IMR-90 (cell line): Measurements from ENCODE around the gene TRAPPC10. TPM values are rescaled to one million over a fixed set of nuclear protein-coding genes. Genes with fewer than 3 reads are reported as not detected.

Experiments
- ATAC-seq: fragments of 200-7000 bp; cut with Tn5 transposase; 2 replicates; pipeline ENCODE4 v1.9.1; 2020; ENCODE audit warnings: low read depth, mild to moderate bottlenecking, moderate library complexity
- BruUV-seq: library from RNA; stranded (reverse); fragments of 400-500 nt; replicated peaks from 2 replicates; lab custom pipeline; 2021; lab: Mats Ljungman, UMichigan
- CTCF ChIA-PET: fragments of 300-600 bp; formaldehyde crosslinking; extraction: SDS; loops from one replicate; lab custom pipeline; 2021; ENCODE audit warnings: antibody characterized with exemption; lab: Yijun Ruan, JAX
- POLR2A ChIA-PET: fragments of 300-600 bp; sonication (Branson Sonifier 250); formaldehyde crosslinking; loops from one replicate; lab custom pipeline; 2022; ENCODE audit warnings: antibody characterized with exemption; ENCODE audit not compliant: unreplicated experiment; lab: Charles Lee
- DNase-seq: peaks from one replicate; pipeline ENCODE4 v3.0.0; 2013
- H2AFZ ChIP-seq: replicated peaks from 2 replicates; pipeline ENCODE3; 2013; ENCODE audit warnings: low read length, mild to moderate bottlenecking; ENCODE audit not compliant: poor library complexity
- H2AK5ac ChIP-seq: 2 replicates; pipeline ENCODE4 v1.6.1; 2013; ENCODE audit warnings: low read depth, low read length, inconsistent platforms
- H2AK9ac ChIP-seq: replicated peaks from 2 replicates; pipeline ENCODE3; 2013; ENCODE audit warnings: mild to moderate bottlenecking, low read depth, low read length, moderate library complexity; ENCODE audit not compliant: poor library complexity
- H2BK120ac ChIP-seq: 2 replicates; pipeline ENCODE4 v1.6.1; 2013; ENCODE audit warnings: low read depth, low read length, inconsistent platforms
- H2BK15ac ChIP-seq: 3 replicates; pipeline ENCODE4 v1.6.1; 2013; ENCODE audit warnings: low read depth, low read length, inconsistent platforms
- H2BK20ac ChIP-seq: 2 replicates; pipeline ENCODE4 v1.6.1; 2013; ENCODE audit warnings: low read depth, mild to moderate bottlenecking, inconsistent platforms, low read length, moderate library complexity
- H2BK5ac ChIP-seq: 2 replicates; pipeline ENCODE4 v1.6.1; 2013; ENCODE audit warnings: mild to moderate bottlenecking, low read depth, low read length, inconsistent platforms; ENCODE audit not compliant: poor library complexity, severe bottlenecking
- H3K14ac ChIP-seq: replicated peaks from 2 replicates; pipeline ENCODE4 v1.6.1; 2013; ENCODE audit warnings: low read depth, low read length, inconsistent platforms
- H3K18ac ChIP-seq: 2 replicates; pipeline ENCODE4 v1.6.1; 2013; ENCODE audit warnings: low read depth, low read length, control low read depth
- H3K23ac ChIP-seq: 2 replicates; pipeline ENCODE4 v1.6.1; 2013; ENCODE audit warnings: low read depth, low read length, inconsistent platforms
- H3K27ac ChIP-seq: 2 replicates; pipeline ENCODE4 v1.5.1; 2013; ENCODE audit warnings: mild to moderate bottlenecking, control low read depth, low read length; ENCODE audit not compliant: insufficient read depth
- H3K27me3 ChIP-seq: 2 replicates; pipeline ENCODE4 v1.6.1; 2013; ENCODE audit warnings: low read length; ENCODE audit not compliant: control insufficient read depth, insufficient read depth
- H3K36me3 ChIP-seq: 2 replicates; pipeline ENCODE4 v1.6.1; 2013; ENCODE audit warnings: low read length, mixed read lengths; ENCODE audit not compliant: control insufficient read depth, insufficient read depth
- H3K4ac ChIP-seq: 2 replicates; pipeline ENCODE4 v1.6.1; 2013; ENCODE audit warnings: low read depth, low read length, inconsistent platforms
- H3K4me1 ChIP-seq: 2 replicates; pipeline ENCODE4 v1.6.1; 2013; ENCODE audit warnings: low read length, mixed read lengths; ENCODE audit not compliant: control insufficient read depth, insufficient read depth
- H3K4me2 ChIP-seq: 2 replicates; pipeline ENCODE4 v1.6.1; 2013; ENCODE audit warnings: low read depth, mild to moderate bottlenecking, control low read depth, low read length, moderate library complexity
- H3K4me3 ChIP-seq: 2 replicates; pipeline ENCODE4 v1.5.1; 2013; ENCODE audit warnings: low read depth, mild to moderate bottlenecking, control low read depth, low read length, moderate library complexity; ENCODE audit not compliant: insufficient read depth
- H3K56ac ChIP-seq: 2 replicates; pipeline ENCODE4 v1.6.1; 2013; ENCODE audit warnings: low read length, inconsistent platforms; ENCODE audit not compliant: insufficient read depth; ENCODE audit errors: extremely low read depth
- H3K79me1 ChIP-seq, 2 experiments: 2 replicates each; pipeline ENCODE4 v1.6.1; 2013; ENCODE audit warnings: low read length in 2 of 2, inconsistent platforms in 1 of 2, low read depth in 1 of 2
- H3K9ac ChIP-seq: 2 replicates; pipeline ENCODE4 v1.6.1; 2013; ENCODE audit warnings: low read depth, low read length, control low read depth
- H3K9me1 ChIP-seq: 2 replicates; pipeline ENCODE4 v1.6.1; 2013; ENCODE audit warnings: low read length, inconsistent platforms; ENCODE audit not compliant: insufficient read depth
- H3K9me3 ChIP-seq: 2 replicates; pipeline ENCODE4 v1.6.1; 2013; ENCODE audit warnings: low read length; ENCODE audit not compliant: control insufficient read depth, insufficient read depth
- H4K20me1 ChIP-seq: 2 replicates; pipeline ENCODE4 v1.6.1; 2013; ENCODE audit warnings: low read length, inconsistent platforms; ENCODE audit not compliant: insufficient read depth
- H4K5ac ChIP-seq: 2 replicates; pipeline ENCODE4 v1.6.1; 2013; ENCODE audit warnings: mild to moderate bottlenecking, low read depth, low read length, control low read depth
- H4K8ac ChIP-seq, 2 experiments: 2 replicates each; pipeline ENCODE4 v1.6.1; 2013; ENCODE audit warnings: low read depth in 2 of 2, low read length in 2 of 2, control low read depth in 1 of 2, inconsistent platforms in 1 of 2
- H4K91ac ChIP-seq: 2 replicates; pipeline ENCODE4 v1.6.1; 2013; ENCODE audit warnings: low read depth, low read length, inconsistent platforms; ENCODE audit not compliant: insufficient read depth
- FOS ChIP-seq: fragments of 150-350 bp; IDR thresholded peaks from 2 replicates; pipeline ENCODE4 v1.6.1; 2016; ENCODE audit warnings: low read depth, low read length
- MAZ ChIP-seq: IDR thresholded peaks from 2 replicates; pipeline ENCODE4 v1.6.1; 2012; ENCODE audit warnings: low read depth, mild to moderate bottlenecking, low read length, improper control_type of control experiment, moderate library complexity, borderline replicate concordance
- NFE2L2 ChIP-seq: fragments of 150-350 bp; IDR thresholded peaks from 2 replicates; pipeline ENCODE4 v1.6.1; 2016; ENCODE audit warnings: low read depth, mild to moderate bottlenecking, low read length
- RFX5 ChIP-seq: IDR thresholded peaks from 2 replicates; pipeline ENCODE4 v1.8.0; 2012; ENCODE audit warnings: low read depth, mild to moderate bottlenecking, low read length, moderate library complexity
- WGBS, 2 experiments: methylation state at CpG; one replicate each; pipeline versions ENCODE4 v1.1.5 to v1.1.7; 2013; ENCODE audit warnings: missing lambda C conversion rate in 2 of 2; ENCODE audit not compliant: insufficient read length in 1 of 2; ENCODE audit errors: extremely low coverage in 2 of 2; 5-methylcytosine and 5-hydroxymethylcytosine counted together
- dilution Hi-C: fragments of 300-500 bp; cut with HindIII; formaldehyde crosslinking; loops from one replicate; pipeline ENCODE4 v1.14.3; 2018; ENCODE audit warnings: low sequenced_read_pairs; ENCODE audit not compliant: unreplicated experiment
- in situ Hi-C: fragments of 300-500 bp; cut with MboI; formaldehyde crosslinking; loops from 3 replicates; pipeline ENCODE4 v1.14.3; 2019; ENCODE audit warnings: low sequenced_read_pairs, inconsistent platforms, mixed read lengths
- intact Hi-C: fragments of 100-400 bp; cut with micrococcal nuclease; formaldehyde crosslinking; loops from 2 replicates; pipeline ENCODE4 v1.10.0; 2022
- polyA plus RNA-seq, 3 experiments: library from polyadenylated mRNA; depleted of rRNA; stranded (reverse); fragments of >200 nt; gene quantifications; 2 replicates each; pipeline ENCODE4 v1.2.3, GENCODE V29; 2012; ENCODE audit warnings: low replicate concordance in 1 of 3
- total RNA-seq: library from RNA; depleted of rRNA; stranded (reverse); fragments of >200 nt; gene quantifications from 2 replicates; pipeline ENCODE4 v1.2.3, GENCODE V29; 2012
- TF ChIP-seq, protein P1 (sequence below): conservative IDR thresholded peaks from 2 replicates; pipeline ENCODE4 v1.5.1; 2012; ENCODE audit warnings: mild to moderate bottlenecking, low read depth, low read length, improper control_type of control experiment

Gene TRAPPC10
- total and polyA plus RNA-seq, 2 of the 4 experiments (the other 2 are of a cell fraction), result 17.8 to 18.1 TPM

- Histone ChIP-seq H4K91ac (no peak overlapping the region), H2BK15ac (no peak overlapping the region), H2BK20ac (no peak overlapping the region), H2BK5ac (no peak overlapping the region), H3K23ac (no peak overlapping the region), H3K14ac (no peak overlapping the region), H3K4me2 (no peak overlapping the region), H3K4ac (no peak overlapping the region), H4K20me1 (peaks cover 8% of the 10 kb centered on the region; the same call in 1 of the 2 replicates), H3K9me3 (no peaks in the 10 kb centered on the region), H3K9ac (no peak overlapping the region), H3K18ac (no peak overlapping the region), H3K79me1 (peaks cover 0 to 3% of the 10 kb centered on the region in 2 experiments; a peak in 2 of 4 replicates), H2AFZ (no peak overlapping the region), H4K5ac (no peak overlapping the region), H3K27ac (no peak overlapping the region), H3K27me3 (no peaks in the 10 kb centered on the region), H2AK9ac (no peak overlapping the region), H3K4me1 (no peaks in the 10 kb centered on the region), H3K56ac (no peak overlapping the region), H3K36me3 (peaks cover 35% of the 10 kb centered on the region), H4K8ac (no peak overlapping the region), H3K4me3 (no peak overlapping the region), H2BK120ac (no peak overlapping the region), H3K9me1 (no peaks in the 10 kb centered on the region; the same call in 1 of the 2 replicates), H2AK5ac (no peak overlapping the region)
- no TSS peak for BruUV-seq
- TF ChIP-seq, protein P1, sequence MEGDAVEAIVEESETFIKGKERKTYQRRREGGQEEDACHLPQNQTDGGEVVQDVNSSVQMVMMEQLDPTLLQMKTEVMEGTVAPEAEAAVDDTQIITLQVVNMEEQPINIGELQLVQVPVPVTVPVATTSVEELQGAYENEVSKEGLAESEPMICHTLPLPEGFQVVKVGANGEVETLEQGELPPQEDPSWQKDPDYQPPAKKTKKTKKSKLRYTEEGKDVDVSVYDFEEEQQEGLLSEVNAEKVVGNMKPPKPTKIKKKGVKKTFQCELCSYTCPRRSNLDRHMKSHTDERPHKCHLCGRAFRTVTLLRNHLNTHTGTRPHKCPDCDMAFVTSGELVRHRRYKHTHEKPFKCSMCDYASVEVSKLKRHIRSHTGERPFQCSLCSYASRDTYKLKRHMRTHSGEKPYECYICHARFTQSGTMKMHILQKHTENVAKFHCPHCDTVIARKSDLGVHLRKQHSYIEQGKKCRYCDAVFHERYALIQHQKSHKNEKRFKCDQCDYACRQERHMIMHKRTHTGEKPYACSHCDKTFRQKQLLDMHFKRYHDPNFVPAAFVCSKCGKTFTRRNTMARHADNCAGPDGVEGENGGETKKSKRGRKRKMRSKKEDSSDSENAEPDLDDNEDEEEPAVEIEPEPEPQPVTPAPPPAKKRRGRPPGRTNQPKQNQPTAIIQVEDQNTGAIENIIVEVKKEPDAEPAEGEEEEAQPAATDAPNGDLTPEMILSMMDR, result no peak
- TF ChIP-seq NFE2L2 (no peak), RFX5 (no peak), MAZ (no peak), FOS (no peak)
- ChIA-PET POLR2A (no interaction called here), CTCF (no interaction called here)
- in situ Hi-C loops, result no loop called here
- ATAC-seq (no peak), DNase-seq (no peak)
- WGBS, 2 experiments, result 100% methylated on average over 2 of the region's 15 CpGs; no CpG with 5 or more reads in 1 of the 2 experiments
- dilution Hi-C loops, result no loop called here
- intact Hi-C loops, result no loop called here
Measured at GRCh38 chr21:43967981-43968380, 44.1 kb upstream of the TRAPPC10 start.
